HEK293 (cell line): ENCODE results near the gene PAQR7.

Experiments
- ZNF112 ChIP-seq: fragments of 450-650 bp; formaldehyde crosslinking; IDR thresholded peaks from 2 replicates; pipeline ENCODE4 v1.5.0; 2017; ENCODE audit warnings: missing biosample characterization, missing genetic modification characterization
- ZNF24 ChIP-seq: fragments of 450-650 bp; formaldehyde crosslinking; IDR thresholded peaks from 2 replicates; pipeline ENCODE4 v1.5.1; 2016; ENCODE audit warnings: missing biosample characterization, missing genetic modification characterization
- ZNF514 ChIP-seq: fragments of 450-650 bp; formaldehyde crosslinking; IDR thresholded peaks from 2 replicates; pipeline ENCODE4 v1.5.1; 2016; ENCODE audit warnings: missing biosample characterization, missing genetic modification characterization
- ZNF768 ChIP-seq: fragments of 450-650 bp; formaldehyde crosslinking; IDR thresholded peaks from 2 replicates; pipeline ENCODE4 v1.5.1; 2018; ENCODE audit warnings: missing biosample characterization, mild to moderate bottlenecking, missing genetic modification characterization
- TF ChIP-seq, protein P1 (sequence below): fragments of 450-650 bp; formaldehyde crosslinking; IDR thresholded peaks from 2 replicates; pipeline ENCODE4 v1.5.1; 2016; ENCODE audit warnings: missing biosample characterization, missing genetic modification characterization

- TF ChIP-seq ZNF768 (tag by site-specific recombination) = no peak
- TF ChIP-seq ZNF514 = no peak
- TF ChIP-seq, protein P1, sequence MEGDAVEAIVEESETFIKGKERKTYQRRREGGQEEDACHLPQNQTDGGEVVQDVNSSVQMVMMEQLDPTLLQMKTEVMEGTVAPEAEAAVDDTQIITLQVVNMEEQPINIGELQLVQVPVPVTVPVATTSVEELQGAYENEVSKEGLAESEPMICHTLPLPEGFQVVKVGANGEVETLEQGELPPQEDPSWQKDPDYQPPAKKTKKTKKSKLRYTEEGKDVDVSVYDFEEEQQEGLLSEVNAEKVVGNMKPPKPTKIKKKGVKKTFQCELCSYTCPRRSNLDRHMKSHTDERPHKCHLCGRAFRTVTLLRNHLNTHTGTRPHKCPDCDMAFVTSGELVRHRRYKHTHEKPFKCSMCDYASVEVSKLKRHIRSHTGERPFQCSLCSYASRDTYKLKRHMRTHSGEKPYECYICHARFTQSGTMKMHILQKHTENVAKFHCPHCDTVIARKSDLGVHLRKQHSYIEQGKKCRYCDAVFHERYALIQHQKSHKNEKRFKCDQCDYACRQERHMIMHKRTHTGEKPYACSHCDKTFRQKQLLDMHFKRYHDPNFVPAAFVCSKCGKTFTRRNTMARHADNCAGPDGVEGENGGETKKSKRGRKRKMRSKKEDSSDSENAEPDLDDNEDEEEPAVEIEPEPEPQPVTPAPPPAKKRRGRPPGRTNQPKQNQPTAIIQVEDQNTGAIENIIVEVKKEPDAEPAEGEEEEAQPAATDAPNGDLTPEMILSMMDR (tag by site-specific recombination) = no peak
- TF ChIP-seq ZNF112 (tag by site-specific recombination) = no peak
- TF ChIP-seq ZNF24 (tag by site-specific recombination) = no peak
Measured at GRCh38 chr1:25861316-25862286, 13.9 kb downstream of the PAQR7 start.
